Nephron (organoid): Measurements from ENCODE around the gene SRC.

ENCODE experiments used
- H3K27ac Mint-ChIP-seq, 3 experiments: 2 replicates each; pipeline ENCODE4 v1.8.0; 2020; ENCODE audit warnings: mixed read lengths in 3 of 3, mild to moderate bottlenecking in 2 of 3, moderate library complexity in 1 of 3
- H3K27me3 Mint-ChIP-seq: 2 replicates; pipeline ENCODE4 v1.8.0; 2021; ENCODE audit warnings: low read depth, mild to moderate bottlenecking, moderate library complexity, mixed read lengths
- H3K36me3 Mint-ChIP-seq: 2 replicates; pipeline ENCODE4 v1.8.0; 2020; ENCODE audit warnings: low read depth, mixed read lengths
- H3K4me1 Mint-ChIP-seq: 2 replicates; pipeline ENCODE4 v1.8.0; 2020; ENCODE audit warnings: mixed read lengths
- H3K4me3 Mint-ChIP-seq, 3 experiments: 2 replicates each; pipeline ENCODE4 v1.8.0; 2020; ENCODE audit warnings: mild to moderate bottlenecking in 3 of 3, mixed read lengths in 3 of 3, moderate library complexity in 2 of 3
- H3K9me3 Mint-ChIP-seq: 2 replicates; pipeline ENCODE4 v1.8.0; 2020; ENCODE audit warnings: mixed read lengths
- CTCF ChIP-seq, 3 experiments: fragments of 200-600 bp; sonication (generic); IDR thresholded peaks; one replicate each; pipeline ENCODE4 v1.5.0; 2021; ENCODE audit warnings: antibody characterized with exemption in 3 of 3; ENCODE audit not compliant: unreplicated experiment in 3 of 3

The SRC gene

GRCh38 chr20:37416848-37417616 is 71.1 kb downstream of the SRC start:
- Mint-ChIP-seq H3K4me1 (peaks cover 35% of the 10 kb centered on the region), H3K36me3 (no peaks in the 10 kb centered on the region), H3K27ac (peak overlapping the region in 2 of 3 experiments; percentile 26 to 64), H3K9me3 (no peaks in the 10 kb centered on the region), H3K27me3 (peaks cover 27% of the 10 kb centered on the region), H3K4me3 (no peak overlapping the region)
- no peak for TF ChIP-seq CTCF (IDR thresholded peaks at IDR 0.05; ENCODE audit: unreplicated experiment in 3 of 3)

DNA sequence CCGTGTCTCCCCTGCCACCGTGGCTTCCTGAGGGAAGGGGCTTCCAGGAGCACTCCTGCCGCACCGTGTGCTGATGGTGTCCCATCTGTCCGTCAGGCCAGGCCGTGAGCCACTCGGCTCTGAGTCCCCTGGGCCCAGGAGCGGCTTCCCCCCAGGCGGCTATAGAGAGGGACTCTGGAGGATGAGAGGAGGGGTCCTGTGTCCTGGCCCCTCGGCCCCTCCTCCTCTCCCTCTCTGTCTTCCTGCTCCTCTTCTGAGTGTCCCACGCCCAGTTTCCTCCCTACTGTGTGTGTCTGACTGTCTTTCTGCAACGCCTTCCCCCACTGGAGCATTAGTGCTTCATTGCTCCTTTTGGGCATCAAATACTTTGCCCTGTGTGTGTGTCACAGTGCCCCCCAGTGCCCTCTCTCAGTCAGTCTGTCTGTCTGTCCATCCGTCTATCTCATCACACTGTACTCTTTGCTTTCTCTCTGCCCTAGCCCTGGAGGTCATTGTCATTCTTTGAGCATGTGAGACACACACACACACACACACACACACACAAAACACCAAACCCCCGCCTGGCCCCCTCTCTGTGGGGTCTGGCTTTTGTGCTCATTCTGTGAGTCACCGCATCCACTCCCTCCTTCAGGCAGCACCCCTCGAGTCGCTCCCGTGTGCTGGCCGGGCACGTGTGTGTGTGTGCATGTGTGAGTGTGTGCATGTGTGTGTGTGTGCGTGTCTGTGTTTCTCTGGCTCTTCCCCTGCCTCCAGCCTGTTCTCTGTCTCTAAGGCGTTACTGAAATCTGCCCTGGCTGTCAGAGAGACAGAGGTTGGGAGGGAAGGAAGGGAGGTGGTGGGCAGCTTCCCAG is 71.9 kb downstream of the SRC start:
- H3K9me3 Mint-ChIP-seq, result no peaks in the 10 kb centered on the region
- H3K4me3 Mint-ChIP-seq, result no peak overlapping the region
- no peak overlapping the region for H3K27ac Mint-ChIP-seq
- peaks cover 41% of the 10 kb centered on the region for H3K4me1 Mint-ChIP-seq
- no peak for TF ChIP-seq CTCF (IDR thresholded peaks at IDR 0.05; ENCODE audit: unreplicated experiment in 3 of 3)
- H3K36me3 Mint-ChIP-seq, result no peaks in the 10 kb centered on the region
- peaks cover 33% of the 10 kb centered on the region for H3K27me3 Mint-ChIP-seq

DNA sequence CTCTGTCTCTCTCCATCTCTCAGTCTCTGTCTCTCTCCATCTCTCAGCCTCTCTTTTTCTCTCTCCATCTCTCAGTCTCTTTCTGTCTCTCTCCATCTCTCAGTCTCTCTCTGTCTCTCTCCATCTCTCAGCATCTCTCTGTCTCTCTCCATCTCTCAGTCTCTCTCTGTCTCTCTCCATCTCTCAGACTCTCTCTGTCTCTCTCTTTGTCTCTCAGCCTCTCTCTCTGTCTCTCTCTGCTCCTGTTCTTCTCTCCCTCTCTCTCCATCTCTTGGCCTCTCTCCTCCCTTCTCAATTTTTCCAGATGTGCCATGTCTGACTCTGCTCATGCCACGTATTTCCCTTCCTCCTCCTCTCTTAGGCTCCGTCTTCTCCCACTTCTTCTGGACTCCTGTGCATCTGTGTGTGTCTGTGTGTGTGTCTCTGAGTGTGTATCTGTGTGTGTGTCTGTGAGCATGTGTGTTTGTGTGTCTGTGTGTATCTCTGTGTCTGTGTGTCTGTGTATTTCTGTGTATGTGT is 72.7 kb downstream of the SRC start:
- Mint-ChIP-seq H3K4me1 (peaks cover 41% of the 10 kb centered on the region), H3K4me3 (no peak overlapping the region), H3K9me3 (no peaks in the 10 kb centered on the region), H3K27ac (no peak overlapping the region), H3K36me3 (no peaks in the 10 kb centered on the region), H3K27me3 (peaks cover 31% of the 10 kb centered on the region)
- TF ChIP-seq CTCF (IDR thresholded peaks at IDR 0.05; ENCODE audit: unreplicated experiment in 3 of 3), result no peak

DNA sequence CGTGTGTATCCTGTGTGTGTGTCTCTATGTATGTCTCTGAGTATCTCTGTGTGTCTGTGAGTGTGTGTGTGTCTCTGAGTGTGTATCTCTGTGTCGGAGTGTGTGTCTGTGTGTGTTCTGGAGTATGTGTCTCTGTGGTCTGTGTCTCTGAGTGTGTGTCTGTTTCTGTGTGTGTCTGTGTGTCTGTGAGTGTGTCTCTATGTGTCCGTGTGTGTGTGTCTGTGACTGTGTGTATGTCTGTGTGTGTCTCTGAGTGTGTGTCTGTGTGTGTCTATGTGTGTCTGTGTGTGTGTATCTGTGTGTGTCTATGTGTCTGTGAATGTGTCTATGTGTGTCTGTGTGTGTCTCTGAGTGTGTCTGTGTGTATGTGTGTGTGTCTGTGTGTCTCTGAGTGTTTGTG is 73.4 kb downstream of the SRC start:
- no peaks in the 10 kb centered on the region for H3K9me3 Mint-ChIP-seq
- TF ChIP-seq CTCF (IDR thresholded peaks at IDR 0.05; ENCODE audit: unreplicated experiment in 3 of 3), result no peak
- peaks cover 41% of the 10 kb centered on the region for H3K4me1 Mint-ChIP-seq
- no peak overlapping the region for H3K27ac Mint-ChIP-seq
- H3K36me3 Mint-ChIP-seq, result no peaks in the 10 kb centered on the region
- peaks cover 25% of the 10 kb centered on the region for H3K27me3 Mint-ChIP-seq
- H3K4me3 Mint-ChIP-seq, result no peak overlapping the region

- Mint-ChIP-seq H3K27me3 (peaks cover 19% of the 10 kb centered on the region), H3K4me1 (peaks cover 37% of the 10 kb centered on the region), H3K36me3 (no peaks in the 10 kb centered on the region), H3K27ac (peak overlapping the region in 2 of 3 experiments; percentile 42 to 82), H3K9me3 (no peaks in the 10 kb centered on the region), H3K4me3 (no peak overlapping the region)
- TF ChIP-seq CTCF (IDR thresholded peaks at IDR 0.05; ENCODE audit: unreplicated experiment in 3 of 3), result no peak
Observed at GRCh38 chr20:37419774-37420542, 74.0 kb downstream of the SRC start.
